Gastrocnemius medialis (tissue), 4 donors: ENCODE results near the gene TWF2.

Experiments
- POLR2A ChIP-seq, 2 donors: fragments of 450-650 bp; IDR thresholded peaks; one replicate each; pipeline ENCODE4 v1.6.1; 2017; ENCODE audit warnings: antibody characterized with exemption in 2 of 2, mild to moderate bottlenecking in 2 of 2, moderate library complexity in 2 of 2
- TF ChIP-seq, protein P1 (sequence below), 5 experiments: fragments of 450-650 bp in 3 of 5; fragments of 200-600 bp in 2 of 5; sonication (generic) in 2 of 5; IDR thresholded peaks in 4 of 5; conservative IDR thresholded peaks in 1 of 5; 1 replicate in 4 of 5; 2 replicates in 1 of 5; pipeline ENCODE4 v1.5.1; 2016 to 2019; ENCODE audit warnings: antibody characterized with exemption in 5 of 5, mild to moderate bottlenecking in 3 of 5, moderate library complexity in 3 of 5

DNA sequence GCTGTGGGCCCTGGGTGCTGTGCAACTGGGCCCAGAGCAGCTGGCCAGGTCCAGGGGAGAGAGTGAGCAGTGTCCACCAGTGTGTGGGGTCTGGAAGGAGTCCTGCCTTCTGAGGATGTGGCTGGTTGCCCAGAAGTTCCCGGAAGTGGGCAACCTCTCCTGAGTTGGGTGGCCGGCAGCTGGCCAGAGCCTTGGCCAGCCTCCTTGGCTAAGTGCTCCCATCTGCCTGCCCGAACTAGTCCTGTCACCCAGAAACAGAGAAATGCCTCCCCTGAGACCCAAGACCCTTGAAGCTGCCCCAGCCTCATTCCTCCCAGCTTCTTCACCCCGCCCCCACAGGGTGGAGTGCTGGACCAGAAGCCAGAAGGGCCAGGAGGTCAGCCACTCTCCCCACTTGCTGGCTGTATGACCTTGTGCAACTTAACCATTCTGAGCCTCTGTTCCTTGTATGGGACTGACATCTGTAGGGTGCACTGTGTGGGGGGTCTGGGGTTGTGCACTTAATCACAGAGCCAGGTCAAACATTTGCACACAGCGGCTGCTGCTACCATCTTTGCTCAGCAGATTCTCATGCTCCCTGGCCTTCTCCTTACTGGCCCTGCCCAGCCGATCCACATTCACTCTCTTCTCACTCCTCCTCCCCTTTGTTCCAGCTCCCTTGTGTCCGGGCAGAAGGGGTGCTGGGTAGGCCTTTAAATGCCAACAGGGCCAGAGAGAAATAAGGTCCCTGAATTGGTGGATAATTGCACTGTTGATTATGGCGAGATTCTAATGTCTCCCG, 48.5 kb downstream of the TWF2 start:
- TF ChIP-seq, protein P1, sequence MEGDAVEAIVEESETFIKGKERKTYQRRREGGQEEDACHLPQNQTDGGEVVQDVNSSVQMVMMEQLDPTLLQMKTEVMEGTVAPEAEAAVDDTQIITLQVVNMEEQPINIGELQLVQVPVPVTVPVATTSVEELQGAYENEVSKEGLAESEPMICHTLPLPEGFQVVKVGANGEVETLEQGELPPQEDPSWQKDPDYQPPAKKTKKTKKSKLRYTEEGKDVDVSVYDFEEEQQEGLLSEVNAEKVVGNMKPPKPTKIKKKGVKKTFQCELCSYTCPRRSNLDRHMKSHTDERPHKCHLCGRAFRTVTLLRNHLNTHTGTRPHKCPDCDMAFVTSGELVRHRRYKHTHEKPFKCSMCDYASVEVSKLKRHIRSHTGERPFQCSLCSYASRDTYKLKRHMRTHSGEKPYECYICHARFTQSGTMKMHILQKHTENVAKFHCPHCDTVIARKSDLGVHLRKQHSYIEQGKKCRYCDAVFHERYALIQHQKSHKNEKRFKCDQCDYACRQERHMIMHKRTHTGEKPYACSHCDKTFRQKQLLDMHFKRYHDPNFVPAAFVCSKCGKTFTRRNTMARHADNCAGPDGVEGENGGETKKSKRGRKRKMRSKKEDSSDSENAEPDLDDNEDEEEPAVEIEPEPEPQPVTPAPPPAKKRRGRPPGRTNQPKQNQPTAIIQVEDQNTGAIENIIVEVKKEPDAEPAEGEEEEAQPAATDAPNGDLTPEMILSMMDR (IDR thresholded peaks at IDR 0.05 in 4 of 5, conservative IDR thresholded peaks at IDR 0.05 in 1 of 5) = no peak
- no peak for TF ChIP-seq POLR2A (IDR thresholded peaks at IDR 0.05)
